HepG2 (cell line): ENCODE results near the gene ICOS. TPM values are rescaled to one million over a fixed set of nuclear protein-coding genes. Genes with fewer than 3 reads are reported as not detected.

Experiments
- ATAC-seq: fragments of 200-7000 bp; cut with Tn5 transposase; 3 replicates; pipeline ENCODE4 v1.9.1; 2020; ENCODE audit warnings: mild to moderate bottlenecking, moderate library complexity
- BruUV-seq: library from RNA; stranded (reverse); fragments of 400-500 nt; replicated peaks from 2 replicates; lab custom pipeline; 2021; lab: Mats Ljungman, UMichigan
- CTCF ChIA-PET: fragments of 300-600 bp; formaldehyde crosslinking; extraction: SDS; loops from one replicate; lab custom pipeline; 2021; ENCODE audit warnings: low total read pairs, inconsistent platforms, low intra/inter-chr PET ratio; lab: Yijun Ruan, JAX
- POLR2A ChIA-PET: fragments of 350-600 bp; sonication (Branson Sonifier 250); formaldehyde crosslinking; loops from one replicate; lab custom pipeline; 2020; ENCODE audit warnings: antibody characterized with exemption, inconsistent platforms; lab: Yijun Ruan, JAX
- DNase-seq: peaks from one replicate; pipeline ENCODE4 v3.0.0-alpha.2; 2015; ENCODE audit warnings: low spot score
- FAIRE-seq: peaks from 3 replicates; lab custom pipeline; 2011; peaks lifted over from hg19 to GRCh38; lab: Jason Lieb, UNC
- H2AFZ ChIP-seq: one replicate; pipeline ENCODE4 v1.6.1; 2011; ENCODE audit warnings: low read length, inconsistent platforms
- H3K27ac ChIP-seq: fragments of 300-600 bp; 3 replicates; pipeline ENCODE4 v1.8.0; 2011; ENCODE audit warnings: mixed run types, mild to moderate bottlenecking, mixed read lengths, low read length, inconsistent platforms; ENCODE audit not compliant: insufficient read depth; ENCODE audit errors: extremely low read length
- H3K27me3 ChIP-seq, 2 experiments: fragments of 200-600 bp in 1 of 2; 2 replicates in 1 of 2; 3 replicates in 1 of 2; pipeline versions ENCODE4 v1.6.0 to v1.8.0; 2011; ENCODE audit warnings: low read length in 2 of 2, mild to moderate bottlenecking in 2 of 2, moderate library complexity in 2 of 2, inconsistent platforms in 1 of 2; ENCODE audit not compliant: insufficient read depth in 2 of 2, control insufficient read depth in 1 of 2
- H3K36me3 ChIP-seq, 2 experiments: fragments of 200-600 bp in 1 of 2; replicated peaks in 1 of 2; 2 replicates in 1 of 2; 3 replicates in 1 of 2; pipeline versions ENCODE4 v1.5.1 to v1.8.0; 2011; ENCODE audit warnings: low read length in 2 of 2, inconsistent platforms in 1 of 2; ENCODE audit not compliant: insufficient read depth in 2 of 2, control insufficient read depth in 1 of 2
- H3K4me1 ChIP-seq: 2 replicates; pipeline ENCODE4 v1.5.1; 2012; ENCODE audit warnings: low read length, inconsistent platforms; ENCODE audit not compliant: insufficient read depth
- H3K4me2 ChIP-seq: 2 replicates; pipeline ENCODE4 v1.6.0; 2011; ENCODE audit warnings: low read depth, low read length, inconsistent platforms
- H3K4me3 ChIP-seq, 3 experiments: fragments of 200-600 bp in 1 of 3; sonication (generic), shearing (Covaris generic) in 1 of 3; replicated peaks in 1 of 3; 2 replicates each; pipeline ENCODE4 v1.5.1; 2011 to 2016; ENCODE audit warnings: low read length in 3 of 3, inconsistent platforms in 2 of 3, low read depth in 2 of 3, mild to moderate bottlenecking in 2 of 3, control low read depth in 1 of 3, mixed read lengths in 1 of 3; ENCODE audit not compliant: insufficient read depth in 1 of 3
- H3K79me2 ChIP-seq: one replicate; pipeline ENCODE4 v1.6.1; 2011; ENCODE audit warnings: low read length, inconsistent platforms; ENCODE audit not compliant: insufficient read depth
- H3K9ac ChIP-seq: 2 replicates; pipeline ENCODE4 v1.6.0; 2011; ENCODE audit warnings: mild to moderate bottlenecking, low read depth, low read length, inconsistent platforms; ENCODE audit not compliant: insufficient read depth
- H3K9me3 ChIP-seq: 2 replicates; pipeline ENCODE4 v1.5.1; 2012; ENCODE audit warnings: mild to moderate bottlenecking, low read length
- H4K20me1 ChIP-seq: 2 replicates; pipeline ENCODE4 v1.6.0; 2011; ENCODE audit warnings: inconsistent platforms, mild to moderate bottlenecking, low read length, moderate library complexity; ENCODE audit not compliant: insufficient read depth
- ATAD3A ChIP-seq: sonication (generic); formaldehyde crosslinking; IDR thresholded peaks from 2 replicates; pipeline ENCODE4 v1.4.0; 2020; ENCODE audit warnings: missing genetic modification reagents
- BCL6 ChIP-seq: IDR thresholded peaks from 2 replicates; pipeline ENCODE4 v1.6.1; 2016; ENCODE audit warnings: missing genetic modification reagents, missing compliant biosample characterization
- CBX5 ChIP-seq: sonication (generic); formaldehyde crosslinking; IDR thresholded peaks from 2 replicates; pipeline ENCODE4 v1.4.0; 2020; ENCODE audit warnings: missing genetic modification reagents, borderline replicate concordance
- CEBPG ChIP-seq: IDR thresholded peaks from 2 replicates; pipeline ENCODE4 v1.6.1; 2016
- DZIP1 ChIP-seq: sonication (generic); formaldehyde crosslinking; IDR thresholded peaks from 2 replicates; pipeline ENCODE4 v1.5.0; 2020; ENCODE audit warnings: mild to moderate bottlenecking, missing genetic modification reagents
- FOXK2 ChIP-seq: fragments of 450-650 bp; IDR thresholded peaks from 2 replicates; pipeline ENCODE4 v1.6.1; 2016
- HDAC6 ChIP-seq: fragments of 200-600 bp; sonication (generic); IDR thresholded peaks from 2 replicates; pipeline ENCODE4 v1.7.0; 2017; ENCODE audit warnings: mild to moderate bottlenecking, antibody characterized with exemption, low read length, low read depth
- MAFK ChIP-seq, 2 experiments: IDR thresholded peaks in 1 of 2; conservative IDR thresholded peaks in 1 of 2; 2 replicates each; pipeline ENCODE4 v1.6.1; 2011; ENCODE audit warnings: improper control_type of control experiment in 2 of 2, low read length in 2 of 2
- PLSCR1 ChIP-seq: sonication (generic); formaldehyde crosslinking; IDR thresholded peaks from 2 replicates; pipeline ENCODE4 v1.5.0; 2020; ENCODE audit warnings: missing genetic modification reagents, mild to moderate bottlenecking, borderline replicate concordance
- POLR2G ChIP-seq: fragments of 200-400 bp; formaldehyde crosslinking; IDR thresholded peaks from 2 replicates; pipeline ENCODE4 v1.6.1; 2018; ENCODE audit warnings: mild to moderate bottlenecking, low read depth, low read length, moderate library complexity
- RARA ChIP-seq: IDR thresholded peaks from 2 replicates; pipeline ENCODE4 v1.6.1; 2016; ENCODE audit warnings: missing genetic modification reagents, missing compliant biosample characterization
- SIX1 ChIP-seq: sonication (generic); formaldehyde crosslinking; IDR thresholded peaks from 2 replicates; pipeline ENCODE4 v1.4.0; 2020; ENCODE audit warnings: missing genetic modification reagents, borderline replicate concordance
- TCF7 ChIP-seq: sonication (generic); IDR thresholded peaks from 2 replicates; pipeline ENCODE4 v1.6.1; 2016; ENCODE audit warnings: antibody characterized with exemption, low read depth
- THAP8 ChIP-seq: sonication (generic); formaldehyde crosslinking; IDR thresholded peaks from 2 replicates; pipeline ENCODE4 v1.5.1; 2020; ENCODE audit warnings: missing genetic modification reagents, mild to moderate bottlenecking, borderline replicate concordance
- TRIM24 ChIP-seq: sonication (generic); formaldehyde crosslinking; IDR thresholded peaks from 2 replicates; pipeline ENCODE4 v1.8.0; 2022; ENCODE audit warnings: mild to moderate bottlenecking, missing genetic modification reagents
- ZNF468 ChIP-seq: sonication (generic); formaldehyde crosslinking; IDR thresholded peaks from 2 replicates; pipeline ENCODE4 v1.8.0; 2022; ENCODE audit warnings: mild to moderate bottlenecking, moderate library complexity, missing genetic modification reagents
- WGBS: methylation state at CpG from one replicate; pipeline ENCODE4 v1.1.6; 2017; ENCODE audit warnings: low lambda C conversion rate; 5-methylcytosine and 5-hydroxymethylcytosine counted together
- in situ Hi-C: cut with HindIII; loops from 2 replicates; pipeline ENCODE4 v1.10.0; 2017; ENCODE audit warnings: low pct_unique_long_range_greater_than_20kb; ENCODE audit not compliant: extremely low pct_ligation_motif_present
- intact Hi-C: fragments of 100-400 bp; cut with micrococcal nuclease; formaldehyde crosslinking; loops from one replicate; pipeline ENCODE4 v1.10.0; 2022; ENCODE audit not compliant: unreplicated experiment
- polyA plus RNA-seq, 8 experiments: library from polyadenylated mRNA; depleted of rRNA in 3 of 8; stranded (reverse) in 7 of 8; unstranded in 1 of 8; fragments of >200 nt; fragmentation: Illumina TruSeq in 4 of 8; extraction: Trizol in 4 of 8; gene quantifications; 2 replicates each; pipeline versions ENCODE4 v1.2.1 to v1.2.3, GENCODE V29; 2011 to 2016; ENCODE audit warnings: low read depth in 4 of 8, missing spikeins in 1 of 8, mixed read lengths in 1 of 8; ENCODE audit not compliant: insufficient read depth in 1 of 8
- total RNA-seq, 5 experiments: library from RNA; depleted of rRNA; stranded (reverse); fragments of >200 nt; fragmentation: Illumina TruSeq; extraction: Trizol; gene quantifications; 2 replicates each; pipeline ENCODE4 v1.2.3, GENCODE V29; 2016; ENCODE audit warnings: low read depth in 1 of 5
- TF ChIP-seq, protein P1 (sequence below): sonication (generic); formaldehyde crosslinking; IDR thresholded peaks from 2 replicates; pipeline ENCODE4 v1.4.0; 2020; ENCODE audit warnings: mild to moderate bottlenecking, missing genetic modification reagents

The ICOS gene
- total and polyA plus RNA-seq, 2 of the 13 experiments (the other 11 are each of a cell fraction or from before 2014, with no cell fraction given), result not detected

DNA sequence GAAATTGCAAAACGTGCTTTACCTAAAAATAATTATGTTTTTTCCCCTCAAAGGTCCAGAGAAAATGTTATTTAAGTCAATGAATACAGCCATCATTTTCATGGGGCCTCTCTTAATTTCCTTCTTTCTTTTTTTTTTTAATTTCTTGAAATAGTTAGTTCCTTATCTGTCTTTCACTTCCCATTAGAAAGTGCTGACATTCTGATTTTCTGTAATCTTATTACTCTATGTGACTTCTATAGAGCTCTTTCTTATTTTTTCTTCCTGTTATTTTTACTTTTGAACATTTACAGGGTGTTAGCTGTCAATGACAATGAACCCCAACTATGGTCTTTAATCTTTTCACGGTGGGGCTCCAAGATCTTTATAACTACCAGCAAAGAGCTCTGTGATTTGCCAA lies 39.0 kb upstream of the ICOS start:
- no peaks in the 10 kb centered on the region for H3K36me3 ChIP-seq
- no peak overlapping the region for H3K4me3 ChIP-seq
- H3K9ac ChIP-seq, result no peak overlapping the region
- no peak for FAIRE-seq
- no peaks in the 10 kb centered on the region; a peak in 1 of 5 replicates for H3K27me3 ChIP-seq
- intact Hi-C loops, result no loop called here
- CTCF ChIA-PET, result no interaction called here
- no peak overlapping the region for H2AFZ ChIP-seq
- no TSS peak for BruUV-seq
- no peaks in the 10 kb centered on the region for H4K20me1 ChIP-seq
- 10% methylated on average over 2 of the region's 2 CpGs for WGBS
- DNase-seq, result no peak
- H3K9me3 ChIP-seq, result peaks cover 11% of the 10 kb centered on the region
- H3K27ac ChIP-seq, result no peak overlapping the region
- H3K4me1 ChIP-seq, result no peaks in the 10 kb centered on the region
- TF ChIP-seq FOXK2 (no peak), BCL6 (CRISPR knock-in tag) (no peak), RARA (no peak), MAFK (conservative IDR thresholded peaks at IDR 0.05 in 1 of 2, IDR thresholded peaks at IDR 0.05 in 1 of 2; ENCODE audit: low read length in 2 of 2) (peak; percentile 6 to 48; a peak in 1 of 4 replicates), CEBPG (CRISPR knock-in tag) (no peak), TRIM24 (CRISPR knock-in tag) (no peak)
- TF ChIP-seq, all 625 proteins: peak for 1
- no peaks in the 10 kb centered on the region for H3K79me2 ChIP-seq
- POLR2A ChIA-PET, result no interaction called here
- no peak for ATAC-seq
- H3K4me2 ChIP-seq, result no peak overlapping the region
- in situ Hi-C loops, result no loop called here

DNA sequence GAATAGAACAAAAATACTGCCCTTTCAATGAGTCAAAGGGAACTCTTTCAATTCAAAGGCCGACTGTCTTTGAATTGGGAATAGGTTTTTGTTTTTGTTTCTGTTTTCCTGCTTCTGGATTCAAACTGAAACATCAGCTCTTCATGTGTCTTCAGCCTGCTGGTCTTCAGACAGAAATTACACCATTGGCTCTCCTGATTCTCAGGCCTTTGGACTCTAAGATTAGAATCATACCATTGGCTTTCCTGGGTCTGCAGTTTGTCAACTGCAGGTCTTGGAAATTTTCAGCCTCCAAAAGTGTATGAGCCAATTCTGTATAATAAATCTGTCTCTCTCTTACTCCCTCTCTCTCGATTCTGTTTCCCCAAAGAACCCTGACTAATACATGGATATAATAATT lies 37.9 kb upstream of the ICOS start:
- Histone ChIP-seq H3K4me3 (no peak overlapping the region), H2AFZ (no peak overlapping the region), H3K4me1 (no peaks in the 10 kb centered on the region), H3K9me3 (peaks cover 17% of the 10 kb centered on the region), H3K27ac (no peak overlapping the region), H3K79me2 (no peaks in the 10 kb centered on the region), H3K9ac (no peak overlapping the region), H3K4me2 (no peak overlapping the region), H3K36me3 (no peaks in the 10 kb centered on the region), H3K27me3 (no peaks in the 10 kb centered on the region; a peak in 1 of 5 replicates), H4K20me1 (no peaks in the 10 kb centered on the region)
- BruUV-seq, result no TSS peak
- POLR2A ChIA-PET, result no interaction called here
- in situ Hi-C loops (no loop called here), intact Hi-C loops (no loop called here)
- ATAC-seq (no peak), FAIRE-seq (no peak), DNase-seq (no peak)
- WGBS, result 9% methylated on average over 2 of the region's 2 CpGs
- CTCF ChIA-PET, result no interaction called here
- TF ChIP-seq ATAD3A (CRISPR knock-in tag) (no peak), ZNF468 (CRISPR knock-in tag) (no peak), CBX5 (no peak), PLSCR1 (CRISPR knock-in tag) (no peak), DZIP1 (no peak), THAP8 (CRISPR knock-in tag) (no peak), SIX1 (CRISPR knock-in tag) (no peak), POLR2G (no peak), TCF7 (no peak), HDAC6 (no peak)
- TF ChIP-seq, protein P1, sequence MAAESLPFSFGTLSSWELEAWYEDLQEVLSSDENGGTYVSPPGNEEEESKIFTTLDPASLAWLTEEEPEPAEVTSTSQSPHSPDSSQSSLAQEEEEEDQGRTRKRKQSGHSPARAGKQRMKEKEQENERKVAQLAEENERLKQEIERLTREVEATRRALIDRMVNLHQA (CRISPR knock-in tag), result no peak
